Gastroesophageal sphincter (tissue), 3 donors: ENCODE results near the gene SEMA6A.

Experiments used
- EP300 ChIP-seq: sonication (generic); formaldehyde crosslinking; IDR thresholded peaks from one replicate; pipeline ENCODE4 v1.6.1; 2017; ENCODE audit warnings: antibody characterized with exemption, mild to moderate bottlenecking
- POLR2A ChIP-seq, 2 donors: fragments of 450-650 bp; IDR thresholded peaks; one replicate each; pipeline ENCODE4 v1.6.1; 2017; ENCODE audit warnings: antibody characterized with exemption in 2 of 2, mild to moderate bottlenecking in 2 of 2, moderate library complexity in 1 of 2
- POLR2AphosphoS5 ChIP-seq: sonication (generic); formaldehyde crosslinking; IDR thresholded peaks from one replicate; pipeline ENCODE4 v1.6.1; 2017; ENCODE audit warnings: antibody characterized with exemption
- TF ChIP-seq, protein P1 (sequence below), 4 experiments: fragments of 200-600 bp in 2 of 4; fragments of 450-650 bp in 2 of 4; sonication (generic) in 1 of 4; IDR thresholded peaks; one replicate each; pipeline ENCODE4 v1.5.1; 2017 to 2019; ENCODE audit warnings: antibody characterized with exemption in 4 of 4, mild to moderate bottlenecking in 2 of 4, moderate library complexity in 2 of 4

DNA sequence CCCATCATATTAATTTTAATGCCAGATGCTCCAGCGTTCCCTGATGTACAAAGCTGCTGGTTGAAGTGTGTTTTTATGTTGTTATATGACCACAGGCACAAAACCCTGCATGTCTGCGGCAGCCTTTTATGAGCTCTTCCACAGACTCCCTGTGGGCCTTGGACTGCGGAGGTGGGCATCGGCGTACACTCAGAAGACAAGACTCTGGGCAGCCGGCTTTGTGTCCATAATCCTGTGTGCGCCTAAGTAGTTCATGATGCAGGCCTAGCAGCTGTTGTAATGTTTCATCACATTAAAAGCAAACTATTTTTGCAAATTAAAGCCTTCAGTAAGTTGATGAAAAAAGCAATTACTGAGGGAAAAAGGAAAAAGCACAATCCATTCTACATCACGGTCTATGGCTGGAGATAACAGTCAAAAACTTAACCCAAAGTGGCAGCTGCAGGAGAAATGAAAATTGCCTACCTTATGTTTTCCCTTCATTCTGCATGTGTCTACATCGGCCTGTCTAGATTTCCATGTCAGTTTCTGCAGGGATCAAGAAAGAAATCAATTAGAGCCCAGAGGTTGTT, 78.8 kb downstream of the SEMA6A start:
- TF ChIP-seq POLR2A (IDR thresholded peaks at IDR 0.05) (no peak), POLR2AphosphoS5 (no peak), EP300 (no peak)
- TF ChIP-seq, protein P1, sequence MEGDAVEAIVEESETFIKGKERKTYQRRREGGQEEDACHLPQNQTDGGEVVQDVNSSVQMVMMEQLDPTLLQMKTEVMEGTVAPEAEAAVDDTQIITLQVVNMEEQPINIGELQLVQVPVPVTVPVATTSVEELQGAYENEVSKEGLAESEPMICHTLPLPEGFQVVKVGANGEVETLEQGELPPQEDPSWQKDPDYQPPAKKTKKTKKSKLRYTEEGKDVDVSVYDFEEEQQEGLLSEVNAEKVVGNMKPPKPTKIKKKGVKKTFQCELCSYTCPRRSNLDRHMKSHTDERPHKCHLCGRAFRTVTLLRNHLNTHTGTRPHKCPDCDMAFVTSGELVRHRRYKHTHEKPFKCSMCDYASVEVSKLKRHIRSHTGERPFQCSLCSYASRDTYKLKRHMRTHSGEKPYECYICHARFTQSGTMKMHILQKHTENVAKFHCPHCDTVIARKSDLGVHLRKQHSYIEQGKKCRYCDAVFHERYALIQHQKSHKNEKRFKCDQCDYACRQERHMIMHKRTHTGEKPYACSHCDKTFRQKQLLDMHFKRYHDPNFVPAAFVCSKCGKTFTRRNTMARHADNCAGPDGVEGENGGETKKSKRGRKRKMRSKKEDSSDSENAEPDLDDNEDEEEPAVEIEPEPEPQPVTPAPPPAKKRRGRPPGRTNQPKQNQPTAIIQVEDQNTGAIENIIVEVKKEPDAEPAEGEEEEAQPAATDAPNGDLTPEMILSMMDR (IDR thresholded peaks at IDR 0.05), result no peak
